Measurements from ENCODE around the gene PTPN4.
A peak's percentile ranks its signal among the peaks of the same experiment; 100 is the strongest.

PTPN4 gene

DNA sequence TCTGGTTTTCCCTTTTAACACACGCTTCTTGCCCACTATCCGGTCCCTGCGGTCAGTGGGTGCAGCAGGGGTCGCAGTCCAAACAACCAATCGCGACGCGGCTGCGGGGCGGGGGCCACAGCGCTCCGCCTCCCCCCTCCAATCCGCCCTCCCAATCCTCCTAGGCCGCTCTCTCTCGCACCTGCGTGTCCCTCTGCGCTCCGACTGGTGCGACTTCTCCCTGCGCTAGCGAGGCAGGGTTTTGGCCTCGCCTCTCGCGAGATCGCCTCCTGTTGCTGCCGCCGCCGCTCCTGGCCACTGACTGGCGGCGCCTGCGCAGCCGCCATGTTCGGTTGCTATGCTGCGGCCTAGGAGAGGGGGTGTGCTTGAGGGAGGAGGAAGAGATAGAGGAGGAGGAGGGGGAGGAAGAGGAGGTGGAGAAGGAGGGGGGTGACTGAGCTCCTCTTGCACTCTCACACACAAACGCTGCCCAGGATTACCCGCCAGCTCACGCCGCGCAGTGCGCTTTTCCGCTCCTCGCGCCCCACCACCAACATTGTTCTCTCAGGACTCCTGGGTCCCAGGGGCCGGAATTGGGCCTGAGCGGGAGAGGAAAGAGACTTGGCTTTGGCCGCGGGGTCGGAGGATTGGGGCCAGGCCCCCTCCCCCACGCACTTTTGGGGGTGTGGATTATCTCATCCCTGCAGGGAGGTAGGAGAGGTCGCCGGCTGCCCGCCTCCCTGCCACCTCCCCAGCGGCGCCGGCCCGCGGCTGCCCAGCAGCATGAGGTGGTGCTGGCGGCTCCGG is at the start of gene PTPN4:
Gene PTPN4 (plus strand): TSS at position 472 of the 786 bp plus-strand sequence. CDS start 49,932 bp downstream, outside the sequence.
- DNase-seq = peak; percentile 96

- DNase-seq = no peak
Observed at GRCh38 chr2:119710281-119710680, 49.4 kb upstream of the PTPN4 start.

GRCh38 chr2:119711352-119711751 is 48.4 kb upstream of the PTPN4 start:
- no peak for DNase-seq

GRCh38 chr2:119712571-119712970 is 47.2 kb upstream of the PTPN4 start:
- DNase-seq = no peak

GRCh38 chr2:119713819-119714490 is 45.8 kb upstream of the PTPN4 start:
- DNase-seq = no peak

DNA sequence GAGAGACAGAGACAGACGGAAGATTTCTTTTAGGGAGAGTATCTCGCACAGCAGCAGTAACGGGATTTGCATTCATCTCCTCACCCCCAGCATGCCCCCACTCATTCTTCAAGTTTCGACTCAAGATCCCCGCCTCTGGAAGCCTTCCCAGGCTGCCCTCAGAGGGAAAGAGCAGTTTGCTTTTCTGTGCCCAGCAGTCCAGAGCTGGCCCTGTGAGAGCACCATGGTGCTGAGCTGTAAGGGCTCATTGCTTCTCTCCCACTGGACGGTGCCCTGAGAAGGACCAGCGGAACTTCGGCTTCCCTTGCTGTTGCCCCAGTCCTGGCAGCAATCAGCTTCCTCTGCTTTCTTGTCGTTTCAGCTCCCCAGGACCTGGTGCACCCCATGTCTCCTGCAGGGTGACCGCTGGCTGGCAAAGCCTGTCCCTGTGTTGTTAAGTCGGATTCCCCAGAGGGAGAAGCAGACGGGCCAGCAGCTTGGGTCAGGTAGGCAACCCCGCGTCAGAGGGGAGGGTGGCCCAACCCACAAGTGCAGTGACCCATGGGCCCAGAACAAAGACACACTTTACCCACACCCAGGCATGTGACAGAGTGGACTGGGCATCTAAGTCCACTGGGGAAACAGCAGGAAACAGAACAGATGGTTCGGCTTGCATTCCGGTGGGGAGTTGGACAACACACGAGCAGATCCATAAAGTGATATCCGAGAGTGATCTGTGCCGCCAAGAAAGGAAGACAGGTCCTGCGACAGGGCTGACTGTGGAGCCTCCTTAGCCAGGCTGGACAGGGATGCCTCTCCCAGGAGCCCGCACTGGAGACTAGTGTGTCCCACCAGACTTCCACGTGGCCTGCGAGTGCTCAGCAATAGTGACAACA is 44.1 kb upstream of the PTPN4 start:
- DNase-seq = no peak

DNA sequence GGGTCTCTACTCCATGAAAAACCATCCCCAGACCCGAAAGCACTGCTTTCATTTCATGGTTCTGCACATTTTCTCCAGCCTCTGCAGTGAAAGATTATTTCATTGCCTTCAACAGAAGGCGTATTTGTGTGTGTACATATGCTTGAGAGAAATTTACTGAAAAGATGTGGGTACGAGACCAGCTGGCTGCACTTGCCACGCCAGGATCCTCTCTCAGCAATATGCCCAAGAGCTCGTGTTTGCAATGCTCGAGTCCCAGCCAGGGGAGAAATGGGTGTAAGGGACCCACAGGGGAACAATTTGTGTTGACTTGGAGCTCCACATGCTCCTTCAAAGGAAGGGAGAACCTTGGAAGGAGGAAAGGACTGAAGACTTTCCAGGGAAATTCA is 43.4 kb upstream of the PTPN4 start:
- DNase-seq = no peak

- DNase-seq = no peak
Observed at GRCh38 chr2:119718501-119719260, 41.0 kb upstream of the PTPN4 start.

DNA sequence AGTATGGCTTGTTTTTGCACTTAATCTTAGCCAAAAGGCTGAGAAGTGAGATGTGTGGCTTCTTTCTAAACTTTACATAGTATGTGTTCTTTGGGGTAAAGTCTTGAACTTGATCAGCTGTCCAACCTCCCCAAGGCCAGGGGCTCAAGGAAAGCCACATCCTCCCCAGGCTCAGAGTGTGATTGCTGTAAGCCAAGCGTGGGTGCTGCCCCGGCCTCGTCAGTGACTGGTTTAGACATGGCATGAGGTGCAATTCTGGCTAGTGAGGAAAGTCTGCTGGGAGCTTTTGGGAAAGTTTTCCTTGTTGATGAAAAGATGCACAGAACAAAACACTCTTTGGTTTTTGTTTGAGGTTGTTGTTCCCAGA is 40.5 kb upstream of the PTPN4 start:
- DNase-seq = no peak

GRCh38 chr2:119721043-119721442 is 38.7 kb upstream of the PTPN4 start:
- DNase-seq = no peak

DNA sequence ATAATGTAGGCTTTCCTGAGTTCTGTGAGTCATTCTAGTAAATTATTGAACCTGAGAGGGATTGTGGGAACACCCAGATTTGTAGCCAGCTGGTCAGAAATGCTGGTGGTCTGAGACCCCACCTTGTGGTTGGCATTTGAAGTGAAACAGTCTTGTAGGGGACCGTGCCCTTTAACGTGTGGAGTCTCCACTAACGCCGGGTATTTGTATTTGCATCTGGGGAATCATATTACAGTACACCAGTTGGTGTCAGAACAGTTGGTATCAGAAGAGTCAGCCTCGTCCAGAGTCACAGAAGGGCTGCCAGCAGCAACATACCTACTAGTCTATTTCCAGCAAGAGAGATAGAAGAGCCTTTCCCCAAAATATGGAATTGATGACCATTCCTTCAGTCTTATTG is 38.3 kb upstream of the PTPN4 start:
- DNase-seq = no peak

- DNase-seq = no peak
Observed at GRCh38 chr2:119721904-119722303, 37.8 kb upstream of the PTPN4 start.

GRCh38 chr2:119723186-119723585 is 36.5 kb upstream of the PTPN4 start:
- no peak for DNase-seq

- DNase-seq = no peak
Observed at GRCh38 chr2:119723784-119724467, 35.8 kb upstream of the PTPN4 start.

- no peak for DNase-seq
Observed at GRCh38 chr2:119724656-119725485, 34.9 kb upstream of the PTPN4 start.

GRCh38 chr2:119727493-119727892 is 32.2 kb upstream of the PTPN4 start:
- no peak for DNase-seq

DNA sequence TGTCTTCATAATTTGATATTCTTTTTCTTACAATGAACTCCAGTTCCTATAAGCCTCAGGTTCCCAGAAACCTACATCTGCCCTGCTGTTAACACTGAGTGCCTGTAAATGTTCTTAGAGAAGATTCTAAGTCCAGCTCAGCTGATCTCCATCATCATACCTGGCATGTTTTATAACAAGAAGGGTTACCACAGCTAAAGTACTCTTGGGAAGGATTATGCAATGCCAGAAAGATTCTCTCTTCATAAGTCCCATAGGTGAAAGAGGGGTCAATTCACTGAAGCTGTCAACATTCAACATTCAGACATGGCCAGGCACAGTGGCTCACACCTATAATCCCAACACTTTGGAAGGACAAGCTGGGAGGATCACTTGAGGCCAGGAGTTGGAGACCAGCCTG is 31.3 kb upstream of the PTPN4 start:
- DNase-seq = no peak

DNA sequence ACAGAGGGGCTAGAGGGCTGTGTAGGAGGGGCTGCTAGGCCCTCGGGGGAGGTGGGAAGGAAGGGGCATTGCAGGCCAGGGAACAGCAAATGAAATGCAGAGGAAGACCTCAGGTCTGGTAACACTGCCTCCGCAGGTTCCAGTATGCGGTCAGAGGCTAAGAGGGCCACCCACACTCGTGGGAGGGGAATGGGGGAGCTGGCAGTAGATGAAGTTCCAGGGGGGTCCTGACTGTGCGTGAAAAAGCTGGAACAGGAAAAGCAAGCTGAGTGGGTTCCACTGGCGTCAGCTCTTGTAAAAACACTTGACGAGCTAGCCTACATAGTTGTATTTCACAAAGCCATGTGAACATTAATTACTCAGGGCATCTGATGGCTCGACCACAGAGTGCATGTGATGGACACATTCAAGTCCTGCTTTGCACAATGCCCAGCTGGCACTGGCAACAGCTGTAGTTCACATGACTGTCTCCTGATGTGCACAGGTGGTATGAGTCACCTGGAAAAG is 29.0 kb upstream of the PTPN4 start:
- no peak for DNase-seq

GRCh38 chr2:119731983-119732382 is 27.7 kb upstream of the PTPN4 start:
- no peak for DNase-seq

DNA sequence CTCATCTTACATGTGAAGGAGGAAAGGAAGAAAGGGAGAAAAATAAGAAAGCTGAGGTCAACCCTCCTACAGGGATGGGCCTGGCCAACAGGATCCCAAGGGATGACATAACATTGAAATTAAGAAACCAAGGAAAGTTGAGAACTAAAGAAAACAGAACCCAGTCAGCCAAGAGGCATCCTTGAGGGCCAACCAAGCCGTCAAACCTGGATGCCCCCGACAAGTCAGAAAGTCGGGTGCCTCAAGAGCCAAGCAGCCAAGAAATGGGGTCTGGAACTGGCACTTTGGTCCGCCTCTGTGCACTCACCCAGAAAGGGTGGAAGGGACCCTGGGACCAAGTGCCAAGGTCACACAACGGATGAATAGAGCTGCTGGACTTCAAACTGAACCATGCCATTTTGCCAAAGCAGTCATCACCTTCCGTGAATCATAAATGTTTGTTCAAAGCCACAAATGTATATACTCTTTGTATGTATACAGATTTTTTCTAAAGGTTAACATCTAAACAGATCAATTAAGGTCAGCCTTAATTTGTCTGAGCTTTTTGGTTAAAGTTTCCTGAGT is 27.0 kb upstream of the PTPN4 start:
- no peak for DNase-seq

GRCh38 chr2:119734047-119734446 is 25.7 kb upstream of the PTPN4 start:
- no peak for DNase-seq
